Iris pigment epithelial cell (primary cell): ENCODE measurements around the gene IGSF22.
A peak's percentile ranks its signal among the peaks of the same experiment; 100 is the strongest.

ENCODE experiments used
- DNase-seq: peaks from one replicate; pipeline ENCODE4 v3.0.0-alpha.2; 2011; ENCODE audit warnings: low read depth

Gene IGSF22

DNA sequence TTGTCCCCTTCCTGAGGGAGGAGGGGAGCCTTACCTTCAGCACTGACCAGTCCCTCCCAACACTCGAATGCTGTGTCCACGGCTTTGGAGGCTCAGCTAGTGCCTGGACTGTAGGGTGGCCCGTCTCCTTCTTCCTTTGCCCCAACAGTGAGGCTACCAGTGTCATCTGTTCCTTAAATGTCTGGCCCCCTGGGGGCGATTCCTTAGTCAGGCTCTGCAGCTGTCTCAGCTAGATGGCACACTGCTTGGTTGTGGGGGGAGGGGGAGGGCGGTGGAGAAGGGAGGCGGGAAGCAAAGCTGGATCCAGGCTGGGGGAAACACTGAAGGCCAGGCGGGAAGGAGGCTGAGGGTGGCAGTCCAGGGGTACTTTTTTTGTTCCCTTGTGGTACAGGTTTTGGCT is at the start of gene IGSF22:
TSS of gene IGSF22 (minus strand) at position 149 of the 400 bp plus-strand sequence. CDS start 1,952 bp downstream, outside the sequence.
- no peak for DNase-seq

DNA sequence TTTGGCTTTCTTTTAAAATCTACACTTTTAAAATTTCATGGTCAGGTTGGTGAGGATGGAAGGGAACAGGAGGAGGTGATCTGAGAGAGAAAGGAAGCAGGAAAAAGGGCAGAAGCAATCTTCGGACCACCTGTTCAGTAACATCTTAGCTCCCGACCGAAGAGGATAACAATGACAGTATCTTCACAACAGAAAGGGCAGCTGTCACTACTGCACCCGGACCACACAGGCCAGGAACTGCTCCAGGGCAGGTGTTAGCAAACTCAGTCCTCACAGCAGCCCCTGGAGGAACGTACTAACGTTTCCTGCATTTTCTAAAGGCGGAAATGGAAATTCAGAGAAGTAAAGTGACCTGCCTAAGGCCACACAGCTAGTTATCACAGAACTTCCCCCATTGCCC is 48.8 kb upstream of the IGSF22 start:
- DNase-seq: no peak

DNA sequence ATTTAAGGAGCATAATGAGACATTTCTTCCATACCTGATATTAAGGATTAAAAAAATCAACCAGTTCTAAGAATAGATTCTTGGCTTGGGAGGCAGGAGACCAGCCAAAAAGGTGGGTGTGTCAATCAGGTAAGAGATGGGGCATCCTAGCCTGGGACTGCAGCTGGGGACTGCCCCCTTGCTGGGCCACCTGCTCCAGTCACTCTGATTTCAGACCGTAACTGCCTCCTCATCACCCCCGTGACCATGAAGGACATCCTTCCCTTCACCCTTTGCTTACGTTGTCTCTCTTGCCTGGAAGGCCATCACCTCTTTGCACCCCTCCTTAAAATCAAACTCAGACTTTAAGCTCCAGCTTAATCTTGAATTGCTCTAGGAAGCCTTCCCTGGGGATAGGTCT is 47.7 kb upstream of the IGSF22 start:
- no peak for DNase-seq

DNA sequence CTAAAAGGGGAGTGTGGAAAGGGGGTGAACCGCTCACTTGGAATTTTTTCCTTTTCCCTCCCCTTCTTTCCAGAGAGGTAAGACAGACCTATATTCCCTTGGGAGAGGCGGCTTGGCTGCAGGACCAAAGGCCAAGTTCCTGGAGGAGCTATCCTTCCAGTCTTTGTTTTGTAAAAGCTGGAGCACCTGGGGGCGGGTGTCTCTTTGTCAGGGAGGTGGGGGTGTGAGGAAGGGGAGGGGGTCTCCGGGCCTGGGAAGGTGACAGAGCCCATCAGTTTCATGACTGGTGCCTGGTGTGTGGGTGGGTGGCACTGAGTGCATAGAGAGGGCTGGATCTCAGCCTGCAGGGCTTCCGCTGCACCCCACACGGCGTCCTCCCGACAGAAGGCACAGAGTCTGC is 47.1 kb upstream of the IGSF22 start:
- DNase-seq: no peak

DNA sequence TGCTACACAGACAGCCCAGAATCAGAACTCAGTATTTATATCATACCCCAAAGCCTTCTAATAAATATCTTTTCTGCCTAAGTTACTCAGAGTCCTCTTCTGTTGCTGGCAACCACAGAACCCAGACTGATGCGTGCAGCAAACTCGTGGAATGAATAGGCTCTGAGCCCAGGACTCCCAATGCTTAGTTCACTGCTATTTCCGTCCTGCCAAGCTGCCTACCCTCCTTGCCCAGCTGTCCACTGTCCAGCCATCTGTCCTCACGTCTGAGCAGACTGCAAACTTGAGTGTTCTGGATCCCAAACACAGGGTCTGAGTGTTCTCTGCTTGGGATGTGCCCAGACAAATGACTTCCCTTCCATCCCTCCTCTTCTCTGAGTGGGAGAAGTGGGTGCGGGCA is 46.2 kb upstream of the IGSF22 start:
- DNase-seq: no peak

DNA sequence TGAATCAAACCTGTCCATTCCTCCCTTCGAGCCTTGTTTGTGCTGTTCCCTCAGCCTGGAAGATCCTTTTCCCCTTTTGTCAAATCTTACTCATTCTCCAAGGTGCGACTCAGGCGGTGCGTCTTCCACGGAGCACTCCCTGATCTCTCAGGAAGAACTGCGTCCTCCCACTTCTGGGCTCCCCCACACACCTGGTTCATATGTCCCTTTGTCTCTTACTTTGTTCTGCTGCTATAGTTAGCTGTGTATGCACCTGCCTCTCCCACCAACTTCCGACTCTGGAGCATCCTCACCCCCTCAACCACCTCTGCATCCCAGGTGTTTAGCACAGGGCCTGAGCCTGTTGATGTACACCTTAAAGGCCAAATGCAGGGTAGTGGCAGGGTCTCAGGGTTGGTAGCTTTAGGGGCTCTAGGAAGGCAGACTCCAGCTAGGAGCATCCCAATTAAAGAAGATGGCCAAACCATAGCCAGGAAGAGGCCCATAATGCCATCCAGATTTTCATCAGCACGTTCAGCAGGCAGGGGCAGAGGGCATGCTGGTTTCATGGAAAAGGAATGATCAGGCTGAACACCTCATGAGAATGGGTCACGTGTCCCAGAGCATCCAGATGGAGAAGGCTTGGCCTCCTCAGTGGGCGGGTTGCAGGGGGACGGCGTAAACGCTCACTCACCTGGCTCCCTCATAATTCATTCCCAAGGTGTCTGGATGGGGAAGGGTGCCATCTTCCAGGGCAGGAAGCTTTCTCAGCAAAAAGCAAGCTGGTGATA is 45.5 kb upstream of the IGSF22 start:
- DNase-seq: no peak

DNA sequence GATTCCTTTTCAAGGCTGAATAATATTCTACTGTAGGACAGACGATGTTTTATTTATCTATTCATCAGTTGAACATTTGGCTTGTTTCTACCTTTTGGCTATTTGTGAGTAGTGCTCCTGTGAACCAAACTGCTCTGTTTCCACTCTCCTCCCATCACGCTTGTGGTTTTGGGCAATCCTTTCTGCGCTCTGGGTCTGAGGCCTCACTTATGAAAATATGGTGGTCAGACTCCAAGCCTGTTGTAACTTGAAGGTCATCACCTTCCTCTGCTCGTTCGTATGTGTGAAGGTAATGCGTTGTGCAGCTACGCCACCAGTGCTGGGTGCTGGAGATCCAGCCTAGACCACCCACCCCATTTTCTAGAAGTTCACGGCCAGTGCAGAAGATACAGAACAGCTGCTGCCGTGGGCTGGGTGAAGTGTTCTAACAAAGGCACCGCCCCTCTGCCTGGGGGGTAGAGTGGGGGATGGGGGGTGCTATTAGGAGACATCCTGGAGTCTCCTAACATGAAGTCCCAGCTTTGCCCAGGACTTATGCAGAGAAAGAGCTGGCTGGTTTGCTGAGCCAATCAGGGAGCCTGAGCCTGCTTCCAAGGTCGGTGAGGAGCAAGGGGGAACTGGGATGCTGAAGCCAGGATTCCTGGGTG is 44.6 kb upstream of the IGSF22 start:
- DNase-seq: no peak

DNA sequence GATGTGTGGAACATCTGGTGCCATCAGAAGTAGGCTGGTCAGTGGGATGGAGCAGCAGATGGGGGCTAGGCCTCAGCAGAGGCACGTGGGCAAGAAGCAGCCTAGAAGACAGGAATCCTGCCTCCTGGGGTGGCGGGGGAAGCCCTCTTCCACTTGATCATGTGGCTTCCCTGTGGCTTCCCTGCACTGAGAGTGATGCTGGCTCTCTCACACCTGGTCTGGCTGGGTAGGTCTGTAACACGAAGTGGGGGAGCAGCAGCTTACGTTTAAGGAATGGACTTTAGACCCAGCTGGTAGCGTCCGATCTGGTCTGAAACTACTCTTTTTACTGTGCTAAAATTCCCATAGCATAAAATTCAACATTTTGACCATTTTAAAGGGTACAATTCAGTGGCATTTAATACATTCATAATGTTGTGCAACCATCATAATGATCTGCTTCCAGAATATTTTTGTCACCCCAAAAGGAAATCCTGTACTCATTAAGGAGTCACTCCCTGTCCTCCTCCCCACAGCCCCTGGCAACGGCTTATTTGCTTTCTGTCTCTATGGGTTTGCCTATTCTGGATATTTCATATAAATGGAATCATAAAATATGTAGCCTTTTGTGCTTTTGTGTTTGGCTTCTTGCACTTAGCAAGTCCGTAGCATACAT is 43.9 kb upstream of the IGSF22 start:
- DNase-seq: no peak

DNA sequence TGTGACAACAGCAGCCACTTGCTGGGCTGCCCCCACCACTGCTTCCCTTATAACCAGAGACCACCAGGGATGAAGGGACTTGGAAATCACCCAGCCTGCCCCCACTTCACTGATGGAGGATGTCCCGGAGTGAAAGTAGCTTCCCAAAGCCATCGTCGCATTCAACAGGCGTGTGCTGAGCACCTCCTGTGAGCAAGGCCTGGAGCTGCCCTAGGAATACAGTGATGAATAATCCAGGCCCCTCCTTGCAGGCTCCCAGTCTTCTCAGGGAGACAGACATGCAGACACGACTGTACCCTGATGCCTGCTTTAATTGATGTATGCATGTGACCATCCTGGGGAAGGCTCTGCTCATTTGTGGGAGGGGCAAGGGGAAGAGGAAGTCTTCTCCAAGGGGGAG is 43.0 kb upstream of the IGSF22 start:
- no peak for DNase-seq

DNA sequence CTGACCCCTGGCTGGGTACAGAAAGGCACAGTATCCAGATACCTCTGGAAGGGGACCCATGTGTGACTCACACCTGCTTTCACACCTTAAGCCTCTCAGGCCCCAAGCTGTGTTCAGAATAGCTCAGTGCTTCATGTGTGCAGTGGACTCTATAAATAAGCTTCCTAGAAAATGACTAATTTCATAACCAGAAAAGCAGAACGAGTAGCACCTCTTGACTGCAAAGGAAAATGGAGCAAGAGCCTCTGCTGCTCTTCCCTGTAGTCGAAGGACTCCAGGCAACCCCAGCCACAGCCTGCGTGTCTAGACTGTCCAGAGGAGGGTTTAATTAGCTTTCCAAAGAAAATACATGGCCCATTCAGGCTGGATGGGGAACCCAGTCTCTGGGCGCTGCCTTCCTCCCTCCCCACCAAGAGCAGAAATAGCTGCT is 42.5 kb upstream of the IGSF22 start:
- DNase-seq: no peak

DNA sequence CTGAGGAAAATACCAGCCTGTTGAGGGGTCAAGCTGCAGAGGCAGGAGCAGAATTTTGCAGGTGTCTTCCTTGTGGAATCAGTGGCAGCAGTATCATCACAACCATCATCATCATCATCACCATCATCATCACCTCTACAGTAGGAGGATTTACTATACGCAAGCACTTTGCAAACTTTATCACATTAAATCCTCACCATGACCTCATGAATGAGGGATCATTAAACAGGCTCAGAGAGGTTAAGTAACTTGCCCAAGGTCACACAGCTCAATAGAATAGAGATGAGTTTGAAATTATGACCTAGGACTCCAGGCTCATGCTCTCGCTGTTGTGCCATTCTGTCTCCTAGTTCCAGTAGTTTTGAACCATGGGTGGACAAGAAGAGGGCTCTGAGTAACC is 40.0 kb upstream of the IGSF22 start:
- no peak for DNase-seq

DNA sequence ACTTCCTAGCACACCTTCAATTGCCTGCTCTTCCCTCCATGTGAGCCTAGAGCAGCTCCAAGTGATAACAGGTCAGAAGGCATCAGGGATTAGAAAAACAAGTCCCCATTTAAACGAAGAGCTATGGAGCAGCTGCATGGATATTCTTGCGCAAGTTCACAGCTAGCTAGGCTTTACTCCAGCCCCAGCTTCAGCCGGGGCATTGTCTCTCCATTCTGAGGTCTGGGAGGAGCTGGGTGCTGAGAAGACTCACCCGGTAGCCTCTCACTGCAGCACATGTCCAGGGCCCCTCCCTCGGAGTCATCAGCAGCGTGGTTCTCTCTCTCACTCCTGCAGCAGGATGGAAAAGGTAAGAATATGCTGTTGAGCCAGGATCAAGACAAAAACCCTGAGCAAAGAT is 39.6 kb upstream of the IGSF22 start:
- peak; percentile 10 for DNase-seq

DNA sequence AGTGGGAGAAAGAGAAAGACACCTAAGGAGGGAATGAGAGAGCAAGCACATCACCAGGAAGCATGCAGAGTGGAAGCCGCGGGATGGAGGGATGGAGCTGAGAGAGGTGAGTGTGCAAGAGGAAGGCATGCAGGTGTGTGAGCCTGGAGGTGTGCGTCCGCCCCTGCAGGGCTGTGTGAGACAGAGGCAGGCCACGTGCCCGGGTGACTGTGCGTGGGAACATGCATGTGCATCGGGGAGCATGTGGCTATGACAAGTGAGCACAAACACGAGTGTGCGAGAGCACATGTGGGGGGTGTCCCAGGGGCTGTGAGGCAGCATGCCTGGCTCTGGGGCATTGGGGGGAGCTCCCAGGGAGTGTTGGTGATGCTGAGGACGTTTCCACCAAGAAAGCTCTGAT is 35.8 kb upstream of the IGSF22 start:
- no peak for DNase-seq

DNA sequence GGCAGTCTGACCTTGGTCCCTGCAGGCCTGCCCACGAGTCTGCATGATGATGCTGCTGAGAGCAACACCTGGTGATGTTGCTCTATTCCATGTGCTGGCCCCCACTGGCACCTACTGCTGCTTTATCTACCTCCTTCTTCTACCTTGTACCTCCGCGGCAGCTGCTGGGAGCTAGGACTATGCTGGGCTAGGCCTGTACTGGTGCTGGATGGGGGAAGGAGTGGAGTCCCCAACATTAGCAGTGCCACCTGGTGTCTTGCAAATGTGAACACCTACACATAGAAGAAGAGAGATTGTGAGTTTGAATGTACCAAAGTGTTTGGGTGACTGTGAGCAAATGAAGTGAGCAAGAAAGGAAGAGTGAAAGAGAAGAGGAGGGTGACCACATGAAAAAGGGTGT is 35.2 kb upstream of the IGSF22 start:
- no peak for DNase-seq

DNA sequence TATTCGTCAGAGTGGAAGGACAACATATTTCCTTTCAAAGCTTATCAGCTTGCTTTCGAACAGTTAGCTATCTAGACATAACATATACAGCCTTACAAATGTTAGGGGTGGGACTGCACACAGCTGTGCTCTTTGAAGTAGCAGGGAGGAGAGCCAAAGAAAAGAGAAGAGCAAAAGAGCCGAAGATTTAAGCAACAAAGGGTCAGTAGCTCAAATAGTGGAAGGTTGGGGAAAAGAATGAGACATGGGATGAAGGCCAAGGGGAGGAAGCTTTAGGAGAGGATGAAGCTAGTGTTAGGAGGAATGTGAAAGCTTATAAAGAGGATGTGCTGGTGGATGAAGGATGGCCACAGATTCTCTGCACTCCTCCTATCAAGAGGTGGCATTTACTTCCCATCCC is 31.8 kb upstream of the IGSF22 start:
- DNase-seq: peak; percentile 56

DNA sequence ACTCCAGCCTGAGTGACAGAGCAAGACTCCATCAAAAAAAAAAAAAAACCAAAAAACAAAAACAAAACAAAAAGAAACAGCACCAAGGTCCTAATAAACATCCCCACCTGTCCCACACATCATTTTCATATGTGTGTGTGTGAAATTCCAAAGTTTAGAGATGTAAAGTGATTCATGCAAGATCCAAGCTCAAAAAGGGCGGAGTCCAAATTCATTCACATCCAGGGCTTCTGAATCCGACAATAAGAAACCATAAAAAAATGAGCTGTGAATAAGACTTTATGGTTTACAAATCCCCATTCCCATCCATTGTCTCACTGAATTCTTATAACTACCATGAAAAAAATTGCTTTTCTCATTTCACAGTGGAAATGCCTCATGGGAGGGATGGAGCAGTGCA is 30.9 kb upstream of the IGSF22 start:
- no peak for DNase-seq

DNA sequence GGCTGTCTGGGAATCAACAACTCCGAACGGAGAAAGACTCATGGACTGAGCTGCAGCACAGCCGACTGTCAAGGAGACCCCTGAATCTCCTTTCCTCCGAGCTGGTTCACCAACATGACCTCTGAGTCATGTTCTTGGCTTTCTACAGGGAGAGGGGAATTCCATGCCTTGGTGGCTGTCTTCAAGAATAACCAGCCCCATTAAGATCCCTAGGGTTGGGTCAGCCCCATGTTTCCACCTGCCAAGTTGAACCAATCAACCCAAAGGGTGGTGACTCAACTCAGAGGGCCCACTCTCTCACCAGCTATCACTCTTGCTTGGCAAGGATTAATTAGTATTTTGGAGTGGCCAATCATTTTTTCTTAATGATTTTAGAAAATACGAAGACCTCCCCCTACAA is 28.3 kb upstream of the IGSF22 start:
- peak; percentile 53 for DNase-seq

DNA sequence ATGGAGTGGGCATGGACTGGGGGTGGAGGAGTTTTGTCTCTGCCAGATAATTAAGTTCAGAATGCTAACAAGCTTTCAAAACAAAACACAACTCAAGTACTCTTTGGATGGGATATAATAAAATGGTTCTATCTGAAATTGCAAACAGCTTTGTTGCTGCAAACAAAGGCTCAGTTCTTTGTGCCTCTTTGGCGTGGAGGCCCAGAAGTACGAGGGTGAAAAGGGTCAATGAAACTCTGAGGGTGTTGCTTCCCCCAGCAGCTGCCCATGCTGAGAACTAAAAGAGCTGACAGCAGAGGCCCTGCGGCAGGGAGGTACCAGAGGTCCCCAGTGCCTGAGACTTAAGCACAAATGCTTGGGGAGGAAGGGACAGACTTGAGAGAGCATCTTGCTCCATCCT is 26.5 kb upstream of the IGSF22 start:
- DNase-seq: no peak

DNA sequence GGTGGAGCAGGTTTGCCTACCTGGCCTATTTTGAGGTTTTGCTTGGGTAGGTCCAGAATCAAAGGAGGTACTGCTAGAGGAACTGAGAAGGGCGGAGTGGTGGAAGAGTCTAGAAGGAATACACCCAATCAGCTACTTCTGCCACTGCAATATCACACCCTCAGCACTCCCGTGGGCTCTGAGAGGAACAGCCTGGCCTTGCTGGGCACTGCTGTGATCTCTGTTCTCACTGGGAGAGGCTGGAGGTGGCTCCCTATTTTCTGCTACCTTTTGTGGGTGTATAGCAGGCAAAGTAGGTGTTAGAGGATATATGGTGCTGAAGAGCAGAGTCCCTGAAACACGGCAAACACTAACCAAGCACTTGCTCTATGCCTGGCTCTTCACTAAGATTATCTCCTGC is 25.0 kb upstream of the IGSF22 start:
- DNase-seq: no peak

DNA sequence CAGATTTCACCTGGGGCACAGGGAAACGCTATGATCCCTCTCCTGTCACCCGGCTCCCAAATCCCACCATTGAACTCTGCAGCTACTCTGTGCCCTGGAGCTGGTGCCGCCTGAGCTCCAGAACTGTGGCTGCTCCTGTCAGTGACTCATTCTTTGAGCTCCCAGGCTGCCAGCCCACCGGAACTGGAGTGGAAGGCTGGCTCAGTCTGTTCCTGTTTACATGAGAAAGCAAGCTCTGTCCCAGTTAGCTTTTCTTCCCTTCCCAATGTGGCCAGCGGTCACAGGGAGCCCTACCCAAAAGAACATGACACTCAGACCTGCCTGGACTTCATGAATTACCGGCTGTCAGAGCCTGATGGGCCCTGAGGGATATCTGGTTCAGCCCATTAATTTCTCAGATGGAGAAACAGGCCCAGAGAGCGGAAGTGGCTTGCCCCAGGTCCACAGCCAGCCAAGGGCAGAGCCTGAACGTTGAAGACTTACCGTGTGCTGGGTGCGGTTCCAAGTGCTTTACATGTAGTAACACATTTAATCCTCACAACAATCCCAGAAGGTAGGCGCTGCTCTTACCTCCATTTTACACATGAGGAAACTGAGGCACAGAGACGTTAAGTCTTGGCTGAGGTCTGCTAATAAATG is 23.8 kb upstream of the IGSF22 start:
- peak; percentile 84 for DNase-seq

DNA sequence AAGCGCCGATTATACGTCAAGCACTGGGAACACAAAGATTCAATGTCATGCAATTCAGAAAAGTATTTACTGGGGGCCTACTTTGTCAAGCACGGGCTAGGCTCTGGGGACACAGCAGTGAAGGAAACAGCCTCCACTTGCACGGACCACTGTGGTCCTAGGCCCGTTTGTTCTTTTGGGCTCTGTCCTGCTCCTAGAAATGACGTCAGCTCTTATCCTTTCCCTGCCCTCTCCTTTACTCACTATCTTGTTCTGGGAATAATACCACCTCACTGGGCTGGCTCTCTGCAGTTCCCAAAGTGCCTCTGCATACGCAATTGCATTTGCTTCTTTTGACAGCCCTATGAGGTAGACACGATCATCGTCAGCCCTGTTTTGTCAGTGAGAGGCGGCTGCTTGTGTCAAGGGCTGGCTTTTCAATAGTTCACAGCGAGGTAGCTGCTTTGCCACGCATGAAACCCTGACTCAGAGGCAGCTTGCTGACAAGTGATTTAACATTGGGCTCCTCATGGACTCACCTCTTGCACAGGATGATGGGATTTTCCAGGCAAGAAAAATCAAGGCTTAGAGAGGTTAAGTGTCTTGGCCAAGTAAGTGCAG is 22.9 kb upstream of the IGSF22 start:
- DNase-seq: peak; percentile 33

DNA sequence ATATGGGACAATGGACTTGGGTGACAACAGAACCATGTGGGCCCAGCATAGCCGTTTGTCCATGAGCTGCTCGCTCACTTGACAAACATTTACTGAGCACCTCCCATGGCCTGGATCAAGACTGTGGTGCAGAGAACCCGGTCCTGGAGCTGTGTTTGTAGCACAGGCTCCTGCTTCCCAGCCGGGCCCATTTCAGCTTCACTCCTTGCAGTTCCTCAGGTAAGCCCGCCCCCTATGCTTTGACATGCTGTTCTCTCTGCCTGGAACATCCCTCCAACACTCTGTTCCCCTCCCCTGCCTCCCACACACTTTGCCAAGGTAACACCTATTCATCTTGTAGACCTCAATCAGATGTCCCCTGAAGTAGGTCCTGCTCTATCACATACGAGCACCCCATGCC is 19.3 kb upstream of the IGSF22 start:
- no peak for DNase-seq
